T-helper 2 cell treated with Interferon-gamma antibody and Interleukin-4, amounts not matched to agents 100 ng/mL and 5 ng/mL, for 36 hours (primary cell): ENCODE data around the gene FRAS1. TPM values are rescaled to one million over a fixed set of nuclear protein-coding genes. Genes with fewer than 3 reads are reported as not detected.
"Not testable (repeated sequence)": the region's sequence is repeated elsewhere in the genome, so short reads cannot be mapped to it uniquely, and the experiment has no call there.

Source experiments
- intact Hi-C: fragments of 100-400 bp; cut with micrococcal nuclease; formaldehyde crosslinking; loops from one replicate; pipeline ENCODE4 v1.15.1; 2023
- total RNA-seq: library from RNA; stranded (reverse); gene quantifications from 2 replicates; pipeline ENCODE4 v1.2.3, GENCODE V29; 2022

Gene FRAS1
- total RNA-seq, 1 donor from 2014 or later, result not detected

DNA sequence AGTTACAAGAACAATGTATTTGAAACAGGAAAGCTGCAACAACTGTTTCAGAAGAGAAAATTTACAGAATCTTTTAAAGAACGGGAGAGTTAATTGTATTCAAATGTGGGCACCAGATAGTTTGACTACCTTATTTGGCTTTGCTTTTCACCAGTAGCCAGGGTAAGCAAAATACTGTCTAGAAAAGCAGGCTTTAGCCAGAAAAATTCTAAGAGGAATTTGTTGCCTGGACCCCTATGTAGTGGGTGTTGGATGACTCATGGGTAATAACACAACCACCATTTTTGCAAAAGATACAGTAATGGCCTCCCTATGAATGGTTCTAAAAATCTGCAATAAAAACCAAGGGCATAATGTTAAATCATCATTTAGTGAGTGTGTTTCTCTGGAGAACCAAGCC lies 261.0 kb downstream of the FRAS1 start:
- intact Hi-C loops, result loop anchor here (10.0 kb wide), 1 partner anchor 197 kb away; no protein-coding TSS in a partner anchor

DNA sequence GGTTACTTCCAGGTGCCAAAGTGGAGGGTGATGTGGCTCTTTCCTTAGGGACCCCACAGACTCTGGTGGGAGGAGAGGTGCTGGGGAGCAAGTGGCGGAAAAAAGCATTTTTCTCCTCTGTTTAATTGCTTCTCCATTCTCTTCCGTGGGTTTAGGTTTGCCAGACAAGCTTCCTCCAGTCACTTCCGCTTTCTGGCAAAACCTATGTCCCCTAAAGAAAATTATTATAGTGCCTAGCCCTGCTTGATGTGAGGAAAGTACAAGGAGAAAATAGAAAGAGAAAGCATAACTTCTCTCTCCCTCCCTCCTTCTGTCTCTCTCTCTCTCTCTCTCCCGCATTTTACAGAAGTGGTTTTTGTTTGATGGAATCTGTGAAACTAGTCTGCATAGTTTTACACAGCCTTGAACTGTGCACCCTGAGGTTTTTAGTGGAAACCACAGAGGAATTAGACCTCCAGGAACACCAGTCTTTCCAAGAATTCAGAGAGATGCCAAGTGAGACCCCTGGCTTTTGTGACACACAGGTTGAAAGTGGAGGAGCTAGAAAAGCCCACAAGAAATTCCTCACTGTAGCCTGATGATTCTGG lies 263.3 kb downstream of the FRAS1 start:
- intact Hi-C loops, result no loop called here

DNA sequence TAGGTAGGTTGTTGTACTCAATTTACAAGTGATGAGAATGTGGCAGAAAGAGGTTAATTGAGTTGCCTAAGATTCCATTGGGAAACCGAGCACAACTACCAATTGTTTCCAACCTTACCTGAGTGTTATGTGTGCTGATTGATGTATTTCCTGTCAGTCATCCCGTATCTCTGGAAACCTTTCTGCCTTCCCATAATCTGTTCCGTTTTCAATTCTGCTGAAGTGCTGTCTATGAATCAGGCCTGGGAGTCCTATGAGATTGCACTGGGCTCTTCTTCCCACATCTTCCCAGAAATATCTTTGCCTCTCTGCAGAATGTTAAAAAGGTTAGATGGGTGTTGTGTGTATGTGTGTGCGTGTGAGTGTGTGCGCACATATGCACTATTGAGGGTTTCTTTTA lies 264.9 kb downstream of the FRAS1 start:
- intact Hi-C loops, result no loop called here

DNA sequence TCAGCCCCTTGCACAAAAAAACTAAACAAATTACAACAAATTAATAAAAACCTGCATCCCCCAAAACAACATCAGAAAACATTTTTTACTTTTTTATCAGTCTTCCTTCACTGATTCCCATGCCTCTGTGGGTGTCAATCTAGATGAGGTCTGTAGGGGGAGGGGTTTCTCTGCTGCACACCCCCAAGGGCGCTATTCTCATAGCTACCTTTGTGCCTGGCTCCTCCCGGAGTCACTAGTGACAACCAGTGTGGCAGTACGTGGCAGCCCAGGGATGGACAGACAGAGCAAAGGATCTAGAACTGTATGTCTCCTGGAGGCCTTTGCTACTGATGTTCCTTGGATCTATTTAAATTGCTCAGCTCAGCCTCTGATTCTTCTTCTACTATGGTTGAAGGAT lies 266.3 kb downstream of the FRAS1 start:
- intact Hi-C loops, result no loop called here

DNA sequence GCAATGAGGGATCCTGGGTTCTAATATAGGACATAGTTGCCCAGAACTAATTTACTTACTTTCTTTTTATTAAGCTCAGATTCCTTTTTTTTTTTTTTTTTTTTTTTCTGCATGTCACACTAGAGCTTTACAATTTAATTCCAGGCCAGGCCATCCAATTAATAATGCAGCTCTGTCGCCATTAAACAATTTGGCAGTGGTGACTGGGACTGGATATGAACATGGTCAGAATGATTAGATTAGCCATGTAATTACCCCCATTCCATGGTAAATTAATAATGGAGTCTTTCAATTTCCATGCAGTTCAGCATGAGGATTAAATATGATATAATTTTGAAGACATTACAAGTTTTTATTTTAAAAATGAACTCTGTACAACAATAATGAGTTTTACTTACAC lies 267.5 kb downstream of the FRAS1 start:
- intact Hi-C loops, result no loop called here

DNA sequence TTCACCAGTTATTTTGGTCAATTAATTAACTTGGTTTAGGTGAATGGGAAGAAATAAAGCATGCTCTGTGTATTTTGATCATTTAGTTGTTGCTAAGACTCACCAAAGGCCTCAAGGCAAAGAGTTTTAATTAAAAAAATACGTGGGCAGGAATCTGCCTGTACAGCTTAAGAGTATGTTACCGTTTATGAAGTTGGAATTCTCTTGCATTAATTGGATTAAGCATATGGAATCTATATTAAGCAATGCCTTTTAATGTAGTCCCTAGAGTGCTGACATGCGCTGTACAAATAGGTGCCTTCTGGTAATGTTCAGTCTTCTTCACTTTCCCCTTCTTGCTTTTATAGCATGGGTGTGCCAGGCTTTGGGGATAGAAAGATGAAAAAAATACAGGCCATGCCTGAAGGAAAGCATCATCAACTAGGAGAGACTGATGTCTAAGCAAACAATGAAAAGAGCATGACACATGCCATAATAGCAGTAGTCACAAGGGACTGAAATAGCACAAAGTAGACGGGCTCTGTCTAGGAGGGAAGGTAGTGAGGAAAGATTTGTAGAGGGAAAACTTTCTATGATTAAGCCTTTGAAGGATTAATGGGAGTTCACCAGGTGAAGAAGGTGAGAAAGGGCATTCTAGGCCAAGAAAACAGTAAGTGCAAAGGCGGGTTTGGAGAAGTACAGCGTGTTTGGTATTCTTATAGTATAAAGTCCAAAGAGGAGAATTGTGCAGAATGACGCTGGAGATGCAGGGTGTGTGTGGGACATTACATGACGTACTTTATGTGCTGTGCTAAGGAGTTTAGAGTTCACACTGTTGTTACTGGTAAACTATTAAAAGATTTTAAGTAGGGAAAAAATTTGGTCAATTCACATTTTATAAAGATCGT lies 268.4 kb downstream of the FRAS1 start:
- intact Hi-C loops, result no loop called here

DNA sequence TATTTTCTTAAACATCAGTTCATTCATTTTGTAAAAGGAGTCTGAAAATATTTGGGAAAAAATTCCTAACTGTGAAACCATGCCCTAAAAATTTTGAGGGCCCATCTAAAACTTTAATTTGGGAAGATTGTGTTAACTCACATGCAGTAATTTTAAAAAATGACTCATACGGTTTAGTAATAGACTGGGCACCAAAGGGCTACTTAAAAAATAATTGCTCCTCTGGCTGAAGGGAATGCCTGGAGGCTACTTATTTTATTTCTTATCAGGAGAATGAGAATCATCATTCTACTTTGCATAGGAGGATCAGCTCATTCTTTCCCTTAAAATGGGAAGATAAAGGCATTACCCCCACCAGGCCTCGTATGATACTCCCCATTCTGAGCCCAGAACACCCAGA lies 271.5 kb downstream of the FRAS1 start:
- intact Hi-C loops, result not testable (repeated sequence)

DNA sequence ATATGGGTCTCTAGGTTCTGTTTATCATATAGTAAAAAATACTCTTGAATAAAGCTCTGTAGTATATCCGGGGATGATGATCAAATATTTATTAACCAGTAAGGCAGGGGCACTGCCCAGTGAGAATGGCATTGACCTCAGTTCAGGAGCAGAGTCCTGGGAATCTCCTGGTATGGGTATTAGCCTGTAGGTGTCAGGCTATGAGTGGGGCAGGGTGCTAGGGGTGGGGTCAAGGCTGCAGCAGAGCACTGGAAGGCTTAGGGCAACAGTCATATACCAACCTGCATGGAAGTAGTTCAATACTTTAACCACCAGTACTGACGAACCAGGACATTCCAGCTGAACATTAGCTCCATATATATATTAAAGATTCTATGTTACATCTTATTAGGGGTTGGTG lies 274.1 kb downstream of the FRAS1 start:
- intact Hi-C loops, result no loop called here

DNA sequence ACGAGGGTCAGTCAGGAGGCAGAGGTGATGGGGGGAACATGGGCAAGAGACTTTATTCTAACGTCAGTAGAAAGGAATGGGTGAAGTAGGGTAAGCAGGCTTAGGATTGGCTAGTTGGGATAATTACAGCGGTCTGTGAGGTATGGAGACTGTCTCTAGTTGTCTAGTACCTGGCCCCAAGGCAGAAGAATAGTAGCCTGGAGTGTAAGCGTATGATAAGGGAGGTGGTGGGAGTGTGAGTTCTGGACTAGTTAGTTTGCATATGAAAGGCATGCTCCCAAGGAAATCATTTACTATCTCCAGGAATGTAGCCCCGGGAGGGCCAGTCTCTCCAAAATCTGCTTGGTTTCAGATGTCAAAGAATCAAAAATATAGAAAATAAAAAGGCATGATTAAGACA lies 274.8 kb downstream of the FRAS1 start:
- intact Hi-C loops, result no loop called here

DNA sequence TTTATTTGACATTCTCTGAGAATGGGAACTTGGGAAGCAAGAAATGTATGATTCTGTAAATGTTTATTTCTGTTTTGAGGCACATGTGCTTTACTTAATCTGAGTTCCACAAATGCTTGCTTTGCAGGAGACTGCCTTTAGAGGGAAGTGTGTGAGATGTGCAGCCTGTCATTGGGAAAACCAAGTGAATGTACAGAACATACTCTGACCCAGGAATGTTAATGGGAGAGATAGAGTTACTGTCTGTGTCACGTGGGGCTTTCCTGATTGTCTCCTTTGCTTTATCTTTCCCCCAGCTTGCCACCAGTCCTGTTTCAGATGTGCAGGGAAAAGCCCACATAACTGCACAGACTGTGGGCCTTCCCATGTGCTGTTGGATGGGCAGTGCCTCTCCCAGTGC lies 275.9 kb downstream of the FRAS1 start:
- intact Hi-C loops, result no loop called here

DNA sequence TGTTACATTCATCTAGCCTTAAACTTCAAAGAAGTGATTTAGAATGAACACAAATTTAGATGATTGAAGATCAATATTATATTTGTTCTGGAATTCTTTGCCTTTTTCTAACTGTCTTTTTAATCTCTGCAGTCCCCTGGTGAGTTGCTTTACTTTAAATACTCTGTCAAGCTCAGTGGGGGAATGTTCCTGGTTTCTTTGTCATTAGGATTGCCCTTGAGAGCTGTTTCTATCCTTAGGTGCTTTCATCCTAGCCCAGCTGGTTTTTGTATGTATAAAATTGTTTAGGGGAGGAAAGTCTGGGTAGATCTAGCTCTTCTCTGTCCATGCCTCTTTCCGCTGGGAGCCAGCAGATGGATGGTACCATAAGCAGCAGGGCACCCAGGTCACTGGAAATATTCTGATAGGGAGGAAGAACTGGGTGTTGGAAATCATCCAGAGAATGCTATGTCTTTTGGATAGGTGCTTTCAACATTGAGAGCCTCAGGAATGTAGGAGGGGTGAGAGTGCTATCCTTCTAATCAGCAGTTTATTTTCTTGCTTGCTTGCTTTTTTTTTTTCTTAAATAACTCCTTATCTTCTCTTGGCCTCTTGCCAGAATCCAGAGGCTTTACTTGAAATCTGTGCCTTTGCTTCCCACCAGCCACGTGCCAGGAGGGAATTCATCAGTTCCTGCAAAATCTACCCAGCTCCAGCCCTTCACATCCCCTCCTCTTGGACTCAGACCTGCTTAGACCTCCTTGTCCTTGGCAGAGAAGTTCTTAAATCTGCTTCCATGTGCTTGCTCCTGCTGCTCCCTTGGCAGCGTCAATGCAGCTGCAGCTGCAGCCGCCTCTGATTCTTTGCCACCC lies 279.2 kb downstream of the FRAS1 start:
- intact Hi-C loops, result no loop called here

DNA sequence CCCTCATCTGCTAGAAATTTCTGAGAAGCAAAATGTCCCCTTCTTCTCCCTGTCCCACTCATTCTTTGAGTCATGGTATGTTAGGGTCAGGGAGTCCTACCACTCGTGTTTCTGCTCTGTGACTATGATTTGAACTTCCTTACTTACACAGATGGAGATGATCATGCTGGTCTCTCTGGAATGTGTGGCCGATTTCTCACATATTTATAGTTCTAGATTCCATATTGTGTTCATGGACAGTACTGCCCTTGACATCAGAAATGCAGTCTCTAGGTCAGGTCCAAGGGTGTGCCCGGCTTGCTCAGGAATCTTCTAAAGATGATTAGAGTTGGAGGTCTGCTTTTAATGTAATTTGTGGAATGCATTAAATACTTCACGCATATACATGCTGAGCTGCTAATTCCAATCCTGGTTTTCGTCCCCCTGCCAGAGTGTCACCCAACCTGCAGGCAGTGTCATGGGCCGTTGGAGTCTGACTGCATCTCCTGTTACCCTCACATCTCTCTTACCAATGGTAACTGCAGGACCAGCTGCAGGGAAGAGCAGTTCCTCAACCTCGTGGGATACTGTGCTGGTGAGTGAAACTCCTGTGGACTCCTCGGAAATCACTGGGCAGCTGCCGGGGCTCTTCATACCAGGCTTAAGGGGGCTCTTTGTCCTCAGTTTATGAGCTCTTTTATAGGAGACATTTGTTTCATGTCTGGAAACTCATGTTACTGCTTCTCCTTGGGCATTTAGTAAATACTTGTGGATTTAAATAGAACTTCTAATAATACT lies 280.3 kb downstream of the FRAS1 start:
- intact Hi-C loops, result no loop called here

DNA sequence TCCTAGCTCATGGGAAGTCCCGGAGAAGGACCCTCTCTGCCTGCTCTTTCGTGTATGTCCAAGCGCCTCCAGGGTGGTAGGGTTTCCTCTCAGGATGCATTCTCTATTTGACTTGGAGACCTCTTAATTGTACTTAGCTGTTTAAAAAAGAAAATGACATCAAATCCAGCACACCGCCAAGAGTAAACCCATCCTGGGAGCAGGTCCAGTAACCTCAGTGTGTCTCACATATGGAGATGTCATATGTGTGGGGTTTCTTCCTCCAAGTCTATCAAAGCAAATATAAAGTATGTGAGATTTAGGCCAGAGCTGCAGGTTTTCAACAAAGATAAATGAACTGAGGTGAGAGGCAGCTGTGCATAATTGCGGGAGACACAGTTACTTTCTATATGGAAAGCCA lies 285.0 kb downstream of the FRAS1 start:
- intact Hi-C loops, result no loop called here

DNA sequence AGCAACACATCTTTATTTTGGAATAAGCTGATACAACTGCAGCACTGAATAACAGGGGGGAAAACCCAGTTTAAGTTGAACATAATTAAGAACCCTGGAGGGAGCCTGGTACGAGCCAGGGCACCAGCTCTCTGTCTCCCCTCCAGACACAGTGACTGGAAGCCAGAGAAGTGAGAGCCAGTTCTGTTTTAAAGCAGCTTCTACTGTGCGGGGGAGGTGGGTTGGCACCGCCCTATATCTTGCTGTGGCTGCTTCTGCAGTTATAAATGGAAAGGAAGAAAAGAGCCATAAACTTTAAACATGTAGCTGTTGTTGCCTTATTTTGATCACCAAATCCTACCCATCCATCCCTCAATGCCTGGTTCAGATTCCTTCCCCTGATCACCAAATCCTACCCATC lies 286.6 kb downstream of the FRAS1 start:
- intact Hi-C loops, result no loop called here

DNA sequence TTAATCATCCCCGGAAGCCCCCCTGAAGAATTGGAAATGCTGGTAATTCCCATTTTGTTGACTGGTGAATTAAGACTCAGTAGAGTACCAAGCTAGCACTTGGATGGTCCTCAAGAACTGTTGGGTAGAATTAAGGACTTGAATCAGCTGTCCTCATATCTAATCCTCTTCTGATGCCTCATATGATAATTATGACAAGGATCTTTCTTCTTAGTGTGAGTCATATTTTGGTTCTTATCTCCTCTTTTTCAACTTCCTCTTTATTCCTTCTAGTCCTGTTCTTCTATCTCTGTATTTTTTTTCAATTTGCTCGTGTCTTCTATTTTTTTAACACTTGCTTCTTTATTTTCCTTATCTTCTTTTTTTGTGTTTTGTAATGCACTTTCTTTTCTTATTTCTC lies 288.1 kb downstream of the FRAS1 start:
- intact Hi-C loops, result no loop called here

DNA sequence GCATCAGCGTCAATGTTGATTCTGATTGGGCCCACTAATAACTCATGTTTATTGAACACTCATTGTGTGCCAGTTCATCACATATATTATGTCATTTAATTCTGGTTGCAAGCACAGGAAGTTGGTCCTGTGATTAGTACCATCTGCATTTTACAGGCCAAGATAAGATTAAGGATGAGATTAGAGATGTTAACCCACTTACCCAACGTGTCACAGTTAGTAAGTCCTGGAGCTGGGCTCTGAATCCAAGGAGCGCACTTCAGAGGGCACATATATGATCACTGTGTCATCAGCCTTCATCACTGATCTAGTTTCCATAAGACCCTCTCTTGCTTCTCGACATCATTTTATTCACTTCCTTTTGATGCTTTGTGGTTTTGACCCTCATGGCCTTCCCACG lies 289.1 kb downstream of the FRAS1 start:
- intact Hi-C loops, result no loop called here

DNA sequence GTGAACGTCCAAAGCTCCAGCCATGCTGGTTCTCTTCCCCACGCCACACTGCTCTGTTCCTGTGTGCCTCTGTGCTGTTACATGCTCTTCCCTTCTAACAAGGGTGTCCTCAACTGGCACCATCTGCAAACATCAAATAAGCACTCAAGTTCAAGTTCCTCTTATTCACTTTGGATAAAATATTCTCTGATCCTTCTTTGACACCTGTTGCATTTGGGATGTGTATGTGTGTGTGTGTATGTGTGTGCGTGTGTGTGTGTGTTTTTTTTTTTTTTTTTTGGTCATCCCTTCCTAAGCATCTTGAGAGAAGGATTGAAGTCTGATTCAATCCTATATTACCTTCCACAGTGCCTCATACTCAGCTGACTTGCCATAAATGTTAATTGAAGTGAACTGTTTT lies 290.4 kb downstream of the FRAS1 start:
- intact Hi-C loops, result no loop called here

DNA sequence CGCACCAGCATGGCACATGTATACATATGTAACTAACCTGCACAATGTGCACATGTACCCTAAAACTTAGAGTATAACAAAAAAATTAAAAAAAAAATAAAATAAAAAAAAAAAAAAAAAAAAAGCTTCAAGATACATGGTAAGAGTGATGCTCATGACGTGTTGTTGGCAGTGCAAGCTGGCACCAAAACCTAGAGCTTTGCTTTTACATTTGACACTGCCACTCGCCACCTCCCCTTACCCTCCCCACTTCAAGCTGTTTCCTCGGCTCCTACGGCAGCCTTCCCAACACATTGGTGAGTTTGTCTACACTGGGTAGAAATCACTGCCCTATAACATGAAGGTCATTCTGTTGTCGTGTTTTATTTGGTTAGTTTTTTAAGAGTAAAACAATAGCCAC lies 296.8 kb downstream of the FRAS1 start:
- intact Hi-C loops, result no loop called here

DNA sequence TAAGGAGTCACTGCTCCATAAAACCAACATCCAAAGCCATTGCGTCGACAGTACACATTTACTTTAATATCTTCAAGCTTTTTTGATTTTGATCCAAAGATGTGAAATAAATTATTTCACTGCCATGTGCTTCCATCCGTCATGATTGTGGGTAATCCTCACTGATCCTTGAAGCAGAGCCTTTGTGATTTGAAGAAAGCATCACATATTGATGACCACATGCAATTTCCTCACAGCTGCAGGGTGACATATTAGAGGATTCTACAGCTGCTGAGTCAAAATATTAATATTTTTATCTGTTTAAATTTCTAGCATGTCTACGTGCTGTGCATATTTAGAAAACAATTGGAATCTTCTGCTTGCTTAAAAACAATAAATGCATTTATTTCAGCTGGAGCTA lies 297.7 kb downstream of the FRAS1 start:
- intact Hi-C loops, result no loop called here

DNA sequence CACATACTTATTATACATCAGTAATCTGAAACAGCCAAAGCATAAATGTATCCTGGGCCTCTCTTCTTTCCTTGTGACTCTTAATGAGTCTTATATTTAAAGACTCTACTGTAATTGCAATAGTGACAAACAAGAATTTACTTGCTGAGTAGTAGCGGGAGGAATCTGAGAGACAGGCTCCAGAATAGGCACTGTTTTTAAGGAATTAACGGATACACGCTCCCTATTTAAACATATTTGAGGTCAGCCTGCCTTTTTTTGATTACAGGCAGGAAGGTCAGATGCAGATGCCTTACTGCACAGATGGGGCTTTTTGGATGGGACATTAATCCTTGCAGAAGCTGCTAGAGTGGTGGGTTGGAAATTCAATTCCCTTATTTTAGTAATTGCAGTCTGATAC lies 298.2 kb downstream of the FRAS1 start:
- intact Hi-C loops, result no loop called here

DNA sequence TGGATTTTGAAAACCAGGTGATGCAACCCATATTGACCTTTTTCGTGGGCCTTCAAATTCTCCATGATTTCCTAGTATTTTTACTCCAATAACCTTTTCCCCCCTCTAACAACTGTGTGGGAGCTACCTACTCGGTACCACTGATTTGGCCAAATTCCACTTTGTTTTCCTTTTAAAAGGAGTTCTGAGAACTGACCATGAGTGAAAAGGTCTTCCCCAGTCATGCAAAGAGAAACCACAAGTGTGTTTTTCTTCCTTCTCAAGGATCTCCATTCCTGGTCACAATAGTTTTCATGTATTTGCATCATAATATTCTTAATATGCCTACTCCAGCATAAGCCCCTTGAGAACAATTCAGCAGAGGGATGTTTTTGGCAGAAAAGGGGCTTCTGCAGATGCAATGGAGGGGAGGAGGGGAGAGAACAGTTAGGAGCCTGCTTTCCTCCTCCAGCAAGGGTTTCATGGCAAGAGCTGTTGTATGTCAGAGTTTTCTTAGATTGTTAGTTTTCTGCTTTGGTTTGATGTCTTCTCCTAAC lies 299.2 kb downstream of the FRAS1 start:
- intact Hi-C loops, result no loop called here
